A204.1 (cell line): ENCODE measurements around the gene GART.
"Not testable (repeated sequence)": the region's sequence is repeated elsewhere in the genome, so short reads cannot be mapped to it uniquely, and the experiment has no call there.

ENCODE experiments used
- FAIRE-seq: peaks from 2 replicates; lab custom pipeline; 2012; peaks lifted over from hg19 to GRCh38; lab: Jason Lieb, UNC

GART gene

GRCh38 chr21:33541756-33542639 is at the start of gene GART:
GART (minus strand) TSS chr21:33542117; CDS start chr21:33539315, 2,802 bp downstream.
- no peak for FAIRE-seq

- FAIRE-seq = no peak
Observed at GRCh38 chr21:33588485-33589335, 46.8 kb upstream of the GART start, which contains the start of gene DONSON. DONSON (minus strand) TSS chr21:33588684; CDS start chr21:33588641, 43 bp downstream.

GRCh38 chr21:33587792-33588484 is 46.0 kb upstream of the GART start:
- no peak for FAIRE-seq

- no peak for FAIRE-seq
Observed at GRCh38 chr21:33586927-33587326, 45.0 kb upstream of the GART start.

- FAIRE-seq = no peak
Observed at GRCh38 chr21:33584455-33584854, 42.5 kb upstream of the GART start.

- no peak for FAIRE-seq
Observed at GRCh38 chr21:33578959-33579542, 37.1 kb upstream of the GART start.

- no peak for FAIRE-seq
Observed at GRCh38 chr21:33578214-33578613, 36.3 kb upstream of the GART start.

- FAIRE-seq = not testable (repeated sequence)
Observed at GRCh38 chr21:33576741-33577141, 34.8 kb upstream of the GART start.

- FAIRE-seq = peak; percentile 39
Observed at GRCh38 chr21:33572350-33572749, 30.4 kb upstream of the GART start.

- FAIRE-seq = no peak
Observed at GRCh38 chr21:33569991-33570390, 28.1 kb upstream of the GART start.

GRCh38 chr21:33568448-33568847 is 26.5 kb upstream of the GART start:
- FAIRE-seq = no peak

- no peak for FAIRE-seq
Observed at GRCh38 chr21:33567914-33568313, 26.0 kb upstream of the GART start.

- FAIRE-seq = peak; percentile 32
Observed at GRCh38 chr21:33566514-33566913, 24.6 kb upstream of the GART start.

- no peak for FAIRE-seq
Observed at GRCh38 chr21:33562389-33562788, 20.5 kb upstream of the GART start.

GRCh38 chr21:33561373-33561772 is 19.5 kb upstream of the GART start:
- FAIRE-seq = no peak

- FAIRE-seq = no peak
Observed at GRCh38 chr21:33560965-33561364, 19.0 kb upstream of the GART start.

- no peak for FAIRE-seq
Observed at GRCh38 chr21:33559813-33560212, 17.9 kb upstream of the GART start.

GRCh38 chr21:33558777-33559421 is 17.0 kb upstream of the GART start:
- FAIRE-seq = no peak

GRCh38 chr21:33557447-33557846 is 15.5 kb upstream of the GART start:
- no peak for FAIRE-seq

GRCh38 chr21:33554982-33555344 is 13.0 kb upstream of the GART start:
- FAIRE-seq = no peak

- no peak for FAIRE-seq
Observed at GRCh38 chr21:33554236-33554981, 12.5 kb upstream of the GART start.
